SU-DHL-6 (cell line): ENCODE measurements around the gene ARMC9.

ENCODE experiments used
- CTCF ChIP-seq: fragments of 200-600 bp; sonication (generic); IDR thresholded peaks from one replicate; pipeline ENCODE4 v1.5.1; 2017; ENCODE audit warnings: antibody characterized with exemption, mild to moderate bottlenecking, low read length, moderate library complexity; ENCODE audit not compliant: insufficient read depth, poor library complexity, severe bottlenecking
- EZH2phosphoT487 ChIP-seq: fragments of 200-600 bp; sonication (generic), shearing (Covaris generic); conservative IDR thresholded peaks from 2 replicates; pipeline ENCODE4 v1.6.1; 2018; ENCODE audit warnings: mild to moderate bottlenecking, antibody characterized with exemption, low read length, moderate library complexity, mixed read lengths

- no peak for TF ChIP-seq CTCF
- no peak for TF ChIP-seq EZH2phosphoT487
These were observed 74.6 kb downstream of the ARMC9 start for GRCh38 chr2:231272991-231273390.
